A549 (cell line): ENCODE data around the gene RANBP9.

Source experiments
- CTCF ChIP-seq: fragments of >200 bp; sonication (Bioruptor Twin); formaldehyde crosslinking; IDR thresholded peaks from 3 replicates; pipeline ENCODE4 v1.5.1; 2016
- ESRRA ChIP-seq: fragments of 150-350 bp; IDR thresholded peaks from 2 replicates; pipeline ENCODE4 v1.6.1; 2014; ENCODE audit warnings: mild to moderate bottlenecking, low read length, borderline replicate concordance
- POLR2A ChIP-seq: IDR thresholded peaks from 2 replicates; pipeline ENCODE4 v1.6.1; 2012; ENCODE audit warnings: mild to moderate bottlenecking, low read length
- TF ChIP-seq, protein P1 (sequence below): fragments of 250-450 bp; sonication (Bioruptor Pico); IDR thresholded peaks from 2 replicates; pipeline ENCODE4 v1.5.0; 2021; ENCODE audit warnings: mild to moderate bottlenecking, moderate library complexity, borderline replicate concordance

DNA sequence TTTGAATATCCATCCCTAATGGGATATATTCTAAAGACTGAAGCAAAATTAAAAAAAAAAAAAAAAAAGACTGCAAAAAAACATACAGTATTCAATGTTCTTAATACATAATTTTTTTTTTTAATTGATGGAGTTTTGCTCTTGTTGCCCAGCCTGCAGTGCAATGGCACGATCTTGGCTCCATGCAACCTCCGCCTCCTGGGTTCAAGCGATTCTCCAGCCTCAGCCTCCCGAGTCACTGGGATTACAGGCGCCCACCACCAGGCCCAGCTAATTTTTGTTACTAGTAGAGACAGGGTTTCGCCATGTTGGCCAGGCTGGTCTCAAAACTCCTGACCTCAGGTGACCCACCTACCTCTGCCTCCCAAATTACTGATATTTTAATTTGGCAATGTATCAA, 29.3 kb downstream of the RANBP9 start:
- TF ChIP-seq POLR2A (no peak), CTCF (no peak), ESRRA (no peak)
- TF ChIP-seq, protein P1, sequence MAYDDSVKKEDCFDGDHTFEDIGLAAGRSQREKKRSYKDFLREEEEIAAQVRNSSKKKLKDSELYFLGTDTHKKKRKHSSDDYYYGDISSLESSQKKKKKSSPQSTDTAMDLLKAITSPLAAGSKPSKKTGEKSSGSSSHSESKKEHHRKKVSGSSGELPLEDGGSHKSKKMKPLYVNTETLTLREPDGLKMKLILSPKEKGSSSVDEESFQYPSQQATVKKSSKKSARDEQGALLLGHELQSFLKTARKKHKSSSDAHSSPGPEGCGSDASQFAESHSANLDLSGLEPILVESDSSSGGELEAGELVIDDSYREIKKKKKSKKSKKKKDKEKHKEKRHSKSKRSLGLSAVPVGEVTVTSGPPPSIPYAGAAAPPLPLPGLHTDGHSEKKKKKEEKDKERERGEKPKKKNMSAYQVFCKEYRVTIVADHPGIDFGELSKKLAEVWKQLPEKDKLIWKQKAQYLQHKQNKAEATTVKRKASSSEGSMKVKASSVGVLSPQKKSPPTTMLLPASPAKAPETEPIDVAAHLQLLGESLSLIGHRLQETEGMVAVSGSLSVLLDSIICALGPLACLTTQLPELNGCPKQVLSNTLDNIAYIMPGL (CRISPR knock-in tag) = no peak
